HL-60/S4 (cell line): ENCODE results near the gene ITPR1.

Experiments
- in situ Hi-C: fragments of 300-500 bp; cut with MboI; formaldehyde crosslinking; loops from 2 replicates; pipeline ENCODE4 v1.14.3; 2022; ENCODE audit warnings: low sequenced_read_pairs

Gene ITPR1

DNA sequence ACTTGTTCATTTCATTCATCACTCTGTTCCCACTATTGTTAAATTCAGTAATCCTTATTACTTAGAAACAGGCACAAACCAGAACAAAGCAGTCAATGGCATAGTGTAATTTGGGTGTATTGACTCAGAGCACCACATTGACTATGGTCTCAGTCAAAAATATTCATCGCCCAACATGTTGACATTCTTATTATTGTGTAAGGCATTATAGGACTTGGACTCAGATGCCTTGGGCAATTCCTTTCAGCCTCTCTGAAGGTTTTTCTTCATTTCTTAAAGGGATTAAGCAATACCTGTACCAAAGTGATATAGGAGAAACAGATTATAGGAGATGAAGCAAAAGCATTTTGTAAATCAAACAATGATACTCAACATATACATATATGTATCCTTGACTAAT lies 371.4 kb downstream of the ITPR1 start:
- in situ Hi-C loops: no loop called here

- in situ Hi-C loops: no loop called here
Measured at GRCh38 chr3:4865714-4866113, 372.6 kb downstream of the ITPR1 start.

GRCh38 chr3:4866866-4867265 lies 373.7 kb downstream of the ITPR1 start:
- in situ Hi-C loops: no loop called here

DNA sequence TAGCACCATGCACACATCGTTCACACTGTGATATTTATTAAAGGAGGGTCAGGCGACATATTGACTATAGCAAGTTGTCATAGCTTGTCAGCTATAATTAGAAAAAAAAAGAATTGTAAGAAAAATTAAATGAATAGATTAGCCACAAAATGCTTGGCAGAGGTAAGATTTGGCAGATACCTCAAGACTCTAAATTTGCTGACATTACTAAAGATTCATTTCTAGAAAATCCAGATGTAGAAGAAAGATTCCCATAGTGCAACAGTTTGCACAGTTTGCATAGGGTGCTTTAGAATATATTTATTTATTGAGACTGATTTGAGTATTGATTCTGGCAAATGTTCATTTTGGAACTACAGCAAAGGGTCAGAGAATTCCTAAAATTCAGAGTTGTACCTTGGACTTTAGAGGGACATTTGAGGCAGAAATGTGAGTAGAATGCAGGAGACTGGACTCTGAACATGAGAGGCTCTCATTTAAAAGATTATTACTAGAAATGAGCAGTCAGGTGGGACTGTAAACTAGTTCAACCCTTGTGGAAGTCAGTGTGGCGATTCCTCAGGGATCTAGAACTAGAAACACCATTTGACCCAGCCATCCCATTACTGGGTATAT lies 384.1 kb downstream of the ITPR1 start:
- in situ Hi-C loops: no loop called here

DNA sequence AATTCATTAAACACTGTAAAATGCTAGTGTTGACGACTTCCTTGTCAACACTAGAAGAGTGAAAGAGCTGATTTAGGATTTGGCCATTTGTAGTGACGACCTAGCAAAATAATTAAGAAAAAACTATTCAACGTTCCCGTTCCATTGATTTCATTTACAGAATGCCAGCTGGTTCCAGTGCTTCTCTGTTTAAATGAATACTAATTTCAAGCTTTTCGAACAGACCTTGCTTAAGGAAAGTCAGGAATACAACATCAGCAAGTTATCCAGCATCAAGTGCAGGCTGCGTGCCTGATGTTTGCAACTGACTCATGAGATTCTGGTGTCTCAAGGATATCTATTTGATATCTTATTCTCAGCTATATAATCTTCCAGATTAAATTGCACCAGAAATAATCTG lies 387.7 kb downstream of the ITPR1 start:
- in situ Hi-C loops: no loop called here

DNA sequence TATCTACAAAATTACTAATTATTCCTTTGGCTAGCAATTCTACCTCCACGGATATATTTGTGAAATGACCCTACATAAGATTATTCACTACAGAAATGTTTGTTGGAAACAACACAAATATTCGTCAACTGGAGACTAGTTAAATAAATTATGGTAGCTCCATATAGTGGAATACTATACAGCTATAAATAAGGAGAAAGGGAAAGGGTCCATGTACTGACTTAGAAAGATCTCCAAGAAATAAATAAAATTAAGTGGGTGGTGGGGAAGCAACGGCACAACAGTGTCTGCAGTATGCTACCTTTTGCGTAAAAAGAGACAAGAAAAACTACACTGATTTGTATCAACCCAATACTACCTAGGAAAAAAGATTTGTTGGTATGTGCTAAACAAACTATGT lies 389.4 kb downstream of the ITPR1 start:
- in situ Hi-C loops: no loop called here

DNA sequence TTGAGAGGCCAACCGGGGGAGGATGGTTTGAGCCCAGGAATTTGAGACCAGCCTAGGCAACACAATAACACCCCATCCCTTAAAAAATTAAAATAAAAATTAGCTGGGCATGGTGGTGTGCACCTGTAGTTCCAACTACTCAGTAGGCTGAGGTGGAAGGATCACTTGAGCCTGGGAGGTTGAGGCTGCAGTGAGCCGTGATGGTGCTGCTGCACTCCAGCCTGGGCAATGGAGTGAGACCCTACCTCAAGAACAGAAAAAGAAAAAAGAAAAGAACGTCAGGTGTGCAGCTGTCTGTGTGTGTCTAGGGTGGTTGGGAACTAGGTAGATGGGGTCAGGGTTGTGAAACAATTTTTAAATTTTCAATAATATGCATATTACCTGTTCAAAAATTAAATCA lies 389.9 kb downstream of the ITPR1 start:
- in situ Hi-C loops: no loop called here

GRCh38 chr3:4884888-4885287 lies 391.7 kb downstream of the ITPR1 start:
- in situ Hi-C loops: no loop called here

DNA sequence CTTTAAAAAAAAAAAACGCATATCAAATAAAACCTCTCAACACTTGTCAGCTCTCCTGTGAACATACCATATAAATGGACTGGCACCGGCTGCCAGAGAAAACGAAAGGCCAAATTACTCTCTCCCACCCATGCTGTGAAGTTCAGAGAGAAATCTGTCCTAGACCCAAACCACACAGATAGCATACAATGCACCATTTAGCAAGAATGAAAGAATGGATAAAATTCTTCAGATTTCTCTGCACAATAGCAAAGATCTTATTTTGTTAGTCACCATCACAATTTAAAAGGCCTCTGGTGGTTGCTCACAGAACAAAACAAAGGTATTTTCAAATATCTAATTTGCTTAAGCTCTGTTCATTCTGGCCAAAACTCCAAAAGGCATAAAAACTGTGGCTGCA lies 392.2 kb downstream of the ITPR1 start:
- in situ Hi-C loops: no loop called here

DNA sequence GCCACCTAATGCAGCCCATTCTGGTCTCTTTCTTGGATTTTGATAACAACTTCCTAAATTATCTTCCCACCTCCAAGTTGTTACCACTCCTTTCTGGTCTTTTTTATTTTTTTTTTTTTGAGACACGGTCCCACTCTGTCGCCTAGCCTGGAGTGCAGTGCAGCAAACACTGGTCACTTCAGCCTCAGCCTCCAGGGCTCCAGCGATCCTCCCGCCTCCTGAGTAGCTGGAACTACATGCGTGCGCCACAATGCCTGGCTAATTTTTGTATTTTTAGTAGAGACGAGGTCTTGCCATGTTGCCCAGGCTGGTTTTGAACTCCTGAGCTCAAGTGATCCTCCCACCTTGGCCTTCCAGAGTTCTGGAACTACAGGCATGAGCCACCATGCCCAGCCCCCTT lies 393.3 kb downstream of the ITPR1 start:
- in situ Hi-C loops: no loop called here

- in situ Hi-C loops: no loop called here
Measured at GRCh38 chr3:4887177-4887576, 394.0 kb downstream of the ITPR1 start.

DNA sequence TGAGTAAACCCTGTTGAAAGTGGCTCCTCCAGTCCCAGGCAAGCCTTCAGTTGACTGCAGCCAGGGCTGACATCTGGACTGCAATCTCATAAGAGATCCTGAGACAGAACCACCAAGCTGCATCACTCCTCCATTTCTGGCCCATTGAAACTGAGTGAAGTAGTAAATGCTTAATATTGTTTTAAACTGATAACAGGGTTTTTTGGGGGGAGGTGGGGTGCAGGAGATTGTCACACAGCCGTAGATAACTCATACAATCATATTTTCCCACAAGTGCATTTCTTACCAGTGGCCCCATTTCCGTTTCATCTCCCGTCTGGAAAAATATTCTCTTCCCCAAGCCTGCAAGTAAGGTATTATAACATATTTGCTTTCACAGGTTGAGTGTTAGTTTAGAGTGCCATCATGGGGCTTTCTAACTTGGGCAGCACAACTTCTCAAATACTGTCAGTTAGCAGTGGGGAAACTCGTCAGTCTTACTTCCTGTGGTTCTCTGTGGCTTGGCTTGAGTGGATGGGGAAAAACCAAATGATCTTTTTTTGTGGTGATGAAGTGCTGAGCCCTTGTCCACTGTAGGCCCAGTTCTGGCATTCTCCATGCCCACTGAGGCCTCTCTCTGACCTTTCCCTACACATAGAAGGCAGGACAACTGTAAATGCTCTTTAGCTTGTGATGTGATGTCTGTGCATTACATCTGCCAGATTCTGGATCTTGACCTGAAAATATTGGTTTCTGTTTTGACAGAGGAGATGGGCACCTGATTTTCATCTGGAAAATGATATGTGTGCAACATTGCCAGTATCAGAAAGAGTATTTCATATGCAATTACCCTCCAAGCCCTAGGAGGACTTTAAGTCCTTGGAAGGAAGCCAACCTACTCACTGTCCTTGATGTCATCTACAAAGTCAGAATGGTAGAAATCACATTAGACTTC lies 396.0 kb downstream of the ITPR1 start:
- in situ Hi-C loops: no loop called here

DNA sequence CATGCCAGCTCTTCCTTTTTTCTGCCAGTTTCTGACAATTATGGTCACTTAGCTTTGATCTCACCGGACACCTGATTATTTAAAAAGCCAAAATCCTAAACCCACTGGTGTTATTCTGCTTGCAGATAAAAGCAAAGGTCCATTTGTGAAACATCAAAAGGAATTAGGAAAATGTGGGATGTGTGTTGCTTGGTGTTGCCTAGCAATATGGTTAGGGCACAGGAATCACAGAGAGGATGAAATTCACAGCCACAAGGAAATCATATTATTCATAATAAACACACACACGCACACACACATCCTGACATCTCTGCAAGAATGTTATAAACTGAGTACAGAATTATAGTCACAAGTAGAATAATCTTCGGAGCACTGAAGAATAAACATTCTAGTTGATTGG lies 396.7 kb downstream of the ITPR1 start:
- in situ Hi-C loops: no loop called here

DNA sequence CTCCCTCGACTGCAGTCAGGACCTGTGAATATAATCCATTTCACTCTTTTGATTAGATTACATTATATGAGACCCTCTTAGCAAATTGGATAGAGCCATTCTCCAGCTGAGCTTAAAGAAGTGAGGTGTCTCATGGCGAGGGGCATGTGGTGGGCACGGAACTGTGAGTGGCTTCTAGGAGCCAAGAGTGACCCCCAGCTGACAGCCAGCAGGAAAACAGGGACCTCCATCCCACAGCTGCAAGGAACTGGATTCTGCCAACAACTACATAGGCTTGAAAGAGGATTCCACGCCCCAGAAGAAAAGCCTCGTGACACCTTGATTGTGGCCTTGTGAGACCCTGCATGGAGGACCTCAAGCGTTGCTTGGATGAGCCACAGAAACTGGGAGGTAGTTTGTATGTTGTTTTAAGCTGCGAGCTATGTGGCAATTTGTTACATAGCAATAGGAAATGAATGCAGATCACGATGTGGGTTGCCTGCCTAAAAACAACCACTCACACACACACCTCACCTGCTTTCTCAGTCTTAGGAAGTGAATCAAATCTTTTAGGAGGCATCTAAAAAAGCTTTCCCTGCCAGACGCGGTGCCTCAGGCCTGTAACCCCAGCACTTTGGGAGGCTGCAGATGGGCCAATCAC lies 401.9 kb downstream of the ITPR1 start:
- in situ Hi-C loops: no loop called here

DNA sequence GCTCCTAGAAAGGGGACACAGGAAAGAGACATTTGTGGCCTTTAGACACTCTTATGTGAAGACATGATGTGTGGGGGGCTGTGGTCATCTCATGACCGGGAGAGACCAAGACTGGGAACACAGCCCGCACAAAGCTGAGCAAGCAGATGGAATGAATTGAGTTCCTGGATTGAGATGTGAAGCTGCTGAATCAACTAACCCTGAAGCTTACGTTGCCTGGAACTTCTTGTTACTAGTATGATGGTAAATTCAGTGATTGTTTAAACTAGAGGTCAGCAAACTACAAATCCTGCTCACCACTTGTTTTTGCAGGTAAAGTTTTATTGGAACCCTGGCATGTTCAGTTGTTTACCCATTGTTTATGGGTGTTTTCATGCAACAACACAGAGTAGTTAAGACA lies 402.7 kb downstream of the ITPR1 start:
- in situ Hi-C loops: no loop called here
